ENCODE data around the gene SCGN.

- TF ChIP-seq, protein P1, sequence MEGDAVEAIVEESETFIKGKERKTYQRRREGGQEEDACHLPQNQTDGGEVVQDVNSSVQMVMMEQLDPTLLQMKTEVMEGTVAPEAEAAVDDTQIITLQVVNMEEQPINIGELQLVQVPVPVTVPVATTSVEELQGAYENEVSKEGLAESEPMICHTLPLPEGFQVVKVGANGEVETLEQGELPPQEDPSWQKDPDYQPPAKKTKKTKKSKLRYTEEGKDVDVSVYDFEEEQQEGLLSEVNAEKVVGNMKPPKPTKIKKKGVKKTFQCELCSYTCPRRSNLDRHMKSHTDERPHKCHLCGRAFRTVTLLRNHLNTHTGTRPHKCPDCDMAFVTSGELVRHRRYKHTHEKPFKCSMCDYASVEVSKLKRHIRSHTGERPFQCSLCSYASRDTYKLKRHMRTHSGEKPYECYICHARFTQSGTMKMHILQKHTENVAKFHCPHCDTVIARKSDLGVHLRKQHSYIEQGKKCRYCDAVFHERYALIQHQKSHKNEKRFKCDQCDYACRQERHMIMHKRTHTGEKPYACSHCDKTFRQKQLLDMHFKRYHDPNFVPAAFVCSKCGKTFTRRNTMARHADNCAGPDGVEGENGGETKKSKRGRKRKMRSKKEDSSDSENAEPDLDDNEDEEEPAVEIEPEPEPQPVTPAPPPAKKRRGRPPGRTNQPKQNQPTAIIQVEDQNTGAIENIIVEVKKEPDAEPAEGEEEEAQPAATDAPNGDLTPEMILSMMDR (IDR thresholded peaks at IDR 0.05), result no peak
- TF ChIP-seq POLR2A (IDR thresholded peaks at IDR 0.05), result no peak
Measured at GRCh38 chr6:25709761-25710160, 57.7 kb downstream of the SCGN start.

All from esophagus squamous epithelium (tissue), 4 donors.